OCI-LY3 (cell line): ENCODE measurements around the gene OR1S2.

Experiments used
- H2AFZ ChIP-seq: fragments of 200-600, 300-600 bp; shearing (Covaris generic); 2 replicates; pipeline ENCODE4 v1.6.0; 2014; ENCODE audit warnings: antibody characterized with exemption, low read depth, low read length
- H3K27ac ChIP-seq: fragments of 200-600, 300-600 bp; sonication (generic); 2 replicates; pipeline ENCODE4 v1.5.1; 2014; ENCODE audit warnings: mild to moderate bottlenecking, low read length, moderate library complexity, mixed read lengths
- H3K27me3 ChIP-seq: fragments of 200-600, 300-600 bp; sonication (generic); 2 replicates; pipeline ENCODE4 v1.6.1; 2014; ENCODE audit warnings: low read depth, low read length, mixed read lengths
- H3K36me3 ChIP-seq: fragments of 200-600, 300-600 bp; sonication (generic); replicated peaks from 2 replicates; pipeline ENCODE3; 2014; ENCODE audit warnings: low read depth, low read length, mixed read lengths
- H3K4me1 ChIP-seq: fragments of 300-600, 200-600 bp; sonication (generic); 2 replicates; pipeline ENCODE4 v1.6.1; 2014; ENCODE audit warnings: low read length, mixed read lengths
- H3K4me2 ChIP-seq: fragments of 200-600, 300-600 bp; sonication (generic); 2 replicates; pipeline ENCODE4 v1.6.1; 2014; ENCODE audit warnings: low read length, mixed read lengths
- H3K4me3 ChIP-seq: fragments of 300-600, 200-600 bp; sonication (generic); 2 replicates; pipeline ENCODE4 v1.5.1; 2014; ENCODE audit warnings: antibody characterized with exemption, mild to moderate bottlenecking, low read length, moderate library complexity
- H3K79me2 ChIP-seq: fragments of 300-600, 200-600 bp; shearing (Covaris generic); 2 replicates; pipeline ENCODE4 v1.6.1; 2014; ENCODE audit warnings: mild to moderate bottlenecking, low read length, mixed read lengths
- H3K9ac ChIP-seq: fragments of 300-600, 200-600 bp; shearing (Covaris generic); 2 replicates; pipeline ENCODE4 v1.6.0; 2014; ENCODE audit warnings: mild to moderate bottlenecking, low read length, moderate library complexity
- H3K9me3 ChIP-seq: fragments of 200-600, 300-600 bp; shearing (Covaris generic); 2 replicates; pipeline ENCODE4 v1.6.1; 2014; ENCODE audit warnings: low read length, mixed read lengths; ENCODE audit not compliant: insufficient read depth
- H4K20me1 ChIP-seq: fragments of 200-600, 300-600 bp; sonication (generic); 2 replicates; pipeline ENCODE4 v1.6.1; 2016; ENCODE audit warnings: low read length, mixed read lengths; ENCODE audit not compliant: insufficient read depth
- EZH2phosphoT487 ChIP-seq: fragments of 200-600 bp; shearing (Covaris generic); IDR thresholded peaks from 2 replicates; pipeline ENCODE4 v1.6.1; 2018; ENCODE audit warnings: antibody characterized with exemption, mixed run types, low read depth
- TF ChIP-seq, protein P1 (sequence below): fragments of 200-600, 300-600 bp; sonication (generic); IDR thresholded peaks from 2 replicates; pipeline ENCODE4 v1.5.1; 2014; ENCODE audit warnings: antibody characterized with exemption, low read length, low read depth

OR1S2 gene

GRCh38 chr11:58178444-58178843, 25.5 kb downstream of the OR1S2 start:
- no peaks in the 10 kb centered on the region for H3K36me3 ChIP-seq
- H3K9me3 ChIP-seq, result no peaks in the 10 kb centered on the region
- no peak overlapping the region for H3K4me3 ChIP-seq
- H4K20me1 ChIP-seq, result no peaks in the 10 kb centered on the region
- H3K27me3 ChIP-seq, result peaks cover 12% of the 10 kb centered on the region; the same call in 1 of the 2 replicates
- no peaks in the 10 kb centered on the region for H3K79me2 ChIP-seq
- no peak overlapping the region for H3K4me2 ChIP-seq
- H3K4me1 ChIP-seq, result no peaks in the 10 kb centered on the region
- H2AFZ ChIP-seq, result no peak overlapping the region
- H3K27ac ChIP-seq, result no peak overlapping the region
- no peak overlapping the region for H3K9ac ChIP-seq
- TF ChIP-seq, protein P1, sequence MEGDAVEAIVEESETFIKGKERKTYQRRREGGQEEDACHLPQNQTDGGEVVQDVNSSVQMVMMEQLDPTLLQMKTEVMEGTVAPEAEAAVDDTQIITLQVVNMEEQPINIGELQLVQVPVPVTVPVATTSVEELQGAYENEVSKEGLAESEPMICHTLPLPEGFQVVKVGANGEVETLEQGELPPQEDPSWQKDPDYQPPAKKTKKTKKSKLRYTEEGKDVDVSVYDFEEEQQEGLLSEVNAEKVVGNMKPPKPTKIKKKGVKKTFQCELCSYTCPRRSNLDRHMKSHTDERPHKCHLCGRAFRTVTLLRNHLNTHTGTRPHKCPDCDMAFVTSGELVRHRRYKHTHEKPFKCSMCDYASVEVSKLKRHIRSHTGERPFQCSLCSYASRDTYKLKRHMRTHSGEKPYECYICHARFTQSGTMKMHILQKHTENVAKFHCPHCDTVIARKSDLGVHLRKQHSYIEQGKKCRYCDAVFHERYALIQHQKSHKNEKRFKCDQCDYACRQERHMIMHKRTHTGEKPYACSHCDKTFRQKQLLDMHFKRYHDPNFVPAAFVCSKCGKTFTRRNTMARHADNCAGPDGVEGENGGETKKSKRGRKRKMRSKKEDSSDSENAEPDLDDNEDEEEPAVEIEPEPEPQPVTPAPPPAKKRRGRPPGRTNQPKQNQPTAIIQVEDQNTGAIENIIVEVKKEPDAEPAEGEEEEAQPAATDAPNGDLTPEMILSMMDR, result no peak
- TF ChIP-seq EZH2phosphoT487, result no peak

- no peaks in the 10 kb centered on the region for H3K79me2 ChIP-seq
- peaks cover 12% of the 10 kb centered on the region; the same call in 1 of the 2 replicates for H3K27me3 ChIP-seq
- H3K27ac ChIP-seq, result no peak overlapping the region
- H3K4me2 ChIP-seq, result no peak overlapping the region
- no peaks in the 10 kb centered on the region for H4K20me1 ChIP-seq
- H3K4me3 ChIP-seq, result no peak overlapping the region
- H2AFZ ChIP-seq, result no peak overlapping the region
- H3K9me3 ChIP-seq, result no peaks in the 10 kb centered on the region
- no peak for TF ChIP-seq EZH2phosphoT487
- TF ChIP-seq, protein P1, result no peak
- no peak overlapping the region for H3K9ac ChIP-seq
- H3K36me3 ChIP-seq, result no peaks in the 10 kb centered on the region
- H3K4me1 ChIP-seq, result no peaks in the 10 kb centered on the region
These were observed 26.4 kb downstream of the OR1S2 start for GRCh38 chr11:58177409-58178054.

DNA sequence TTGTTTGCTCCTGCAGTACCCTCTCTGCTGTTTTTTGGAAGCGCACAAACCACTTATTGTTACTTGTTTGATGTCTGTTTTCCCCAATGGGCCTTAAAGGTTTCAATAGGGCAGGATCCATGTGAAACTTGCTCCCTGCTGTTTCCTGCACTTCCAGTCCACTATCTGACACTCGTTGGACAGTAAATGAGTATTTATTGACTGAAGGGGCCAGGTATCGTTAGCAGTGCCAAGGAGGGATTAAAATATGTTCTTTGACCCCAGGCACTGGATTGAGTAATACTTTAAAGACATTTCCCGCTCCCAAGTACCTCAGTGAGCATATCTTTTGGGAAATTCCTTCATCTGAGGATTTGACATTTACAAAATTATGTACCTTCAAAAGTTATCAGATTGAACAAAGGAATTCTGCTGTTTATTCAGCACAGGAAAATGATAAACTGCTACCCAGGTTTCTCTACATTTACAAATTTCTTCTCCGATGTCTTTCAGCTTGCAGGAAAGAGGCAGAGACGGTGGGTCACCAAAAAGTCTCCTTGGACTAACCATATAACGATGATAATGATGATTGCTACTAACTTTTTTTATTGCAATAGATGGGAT, 38.3 kb downstream of the OR1S2 start:
- Histone ChIP-seq H3K9me3 (no peaks in the 10 kb centered on the region), H4K20me1 (no peaks in the 10 kb centered on the region), H3K4me1 (no peaks in the 10 kb centered on the region), H3K4me3 (no peak overlapping the region), H3K9ac (no peak overlapping the region), H3K27ac (no peak overlapping the region), H3K36me3 (no peaks in the 10 kb centered on the region), H3K79me2 (no peaks in the 10 kb centered on the region), H2AFZ (no peak overlapping the region), H3K27me3 (0 out of 2 replicates have a peak, but pooled peaks cover 4% of the 10 kb centered on the region), H3K4me2 (no peak overlapping the region)
- TF ChIP-seq, protein P1, result no peak
- no peak for TF ChIP-seq EZH2phosphoT487

DNA sequence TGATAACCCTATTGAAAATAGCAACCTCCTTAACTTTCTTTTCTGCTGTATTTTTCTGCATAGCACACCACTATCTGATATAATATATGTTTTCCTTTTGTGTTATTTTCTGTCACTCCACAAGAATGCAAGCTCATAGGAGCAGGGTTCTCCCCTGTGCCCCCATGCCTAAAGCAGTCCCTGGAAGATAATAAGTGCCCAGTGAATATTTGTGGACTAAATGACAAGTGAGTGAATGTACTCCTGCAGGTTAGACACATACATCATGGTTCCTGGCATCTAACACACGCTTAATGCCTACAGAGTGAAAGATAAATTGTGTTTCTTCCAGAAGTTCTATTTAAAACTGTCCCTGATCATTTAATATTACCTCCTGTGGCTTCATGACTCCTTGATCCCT, 39.0 kb downstream of the OR1S2 start:
- Histone ChIP-seq H4K20me1 (no peaks in the 10 kb centered on the region), H3K4me2 (no peak overlapping the region), H3K27ac (no peak overlapping the region), H3K9me3 (no peaks in the 10 kb centered on the region), H3K9ac (no peak overlapping the region), H3K4me3 (no peak overlapping the region), H2AFZ (no peak overlapping the region), H3K36me3 (no peaks in the 10 kb centered on the region), H3K4me1 (no peaks in the 10 kb centered on the region), H3K27me3 (0 out of 2 replicates have a peak, but pooled peaks cover 4% of the 10 kb centered on the region), H3K79me2 (no peaks in the 10 kb centered on the region)
- TF ChIP-seq EZH2phosphoT487, result no peak
- TF ChIP-seq, protein P1, result no peak
